ENCODE results near the gene NRXN3.
"Not testable (repeated sequence)": the region's sequence is repeated elsewhere in the genome, so short reads cannot be mapped to it uniquely, and the experiment has no call there.

Gene NRXN3

DNA sequence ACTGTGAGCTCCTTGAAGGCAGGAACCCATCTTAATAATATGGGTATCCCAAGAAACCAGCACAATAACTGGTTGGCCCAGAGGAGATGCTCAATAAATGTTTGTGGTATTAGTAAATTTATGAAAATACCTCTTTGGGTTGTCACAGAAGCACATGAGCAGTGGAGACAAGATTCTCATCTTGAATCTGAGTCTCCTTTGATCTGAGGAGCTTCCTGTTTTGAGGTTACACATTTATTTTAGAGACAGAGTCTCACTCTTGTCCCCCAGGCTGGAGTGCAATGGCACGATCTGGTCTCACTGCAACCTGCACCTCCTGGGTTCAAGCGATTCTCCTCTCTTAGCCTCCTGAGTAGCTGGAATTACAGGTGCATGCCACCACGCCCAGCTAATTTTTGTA lies 247.4 kb downstream of the NRXN3 start:
- DNase-seq = no peak

DNA sequence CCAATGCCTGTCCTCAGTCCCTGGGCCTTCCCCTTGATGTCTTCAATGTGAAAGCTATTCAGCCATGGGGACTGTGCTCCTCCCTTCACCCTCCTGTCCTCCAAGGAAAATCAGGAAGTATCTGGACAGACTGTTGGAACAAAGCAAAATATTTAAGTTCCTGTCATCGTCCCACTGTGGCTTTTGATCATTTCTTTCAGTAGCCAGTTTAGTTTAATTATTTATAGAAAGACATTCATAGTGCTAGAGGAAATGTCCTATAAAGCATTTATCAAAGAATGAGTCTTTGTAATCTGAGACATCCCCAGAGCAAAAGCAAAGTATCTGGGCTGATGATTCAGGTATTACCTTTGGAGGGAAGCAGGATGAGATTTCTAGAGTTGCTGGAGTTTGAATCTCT lies 254.1 kb downstream of the NRXN3 start:
- no peak for DNase-seq

DNA sequence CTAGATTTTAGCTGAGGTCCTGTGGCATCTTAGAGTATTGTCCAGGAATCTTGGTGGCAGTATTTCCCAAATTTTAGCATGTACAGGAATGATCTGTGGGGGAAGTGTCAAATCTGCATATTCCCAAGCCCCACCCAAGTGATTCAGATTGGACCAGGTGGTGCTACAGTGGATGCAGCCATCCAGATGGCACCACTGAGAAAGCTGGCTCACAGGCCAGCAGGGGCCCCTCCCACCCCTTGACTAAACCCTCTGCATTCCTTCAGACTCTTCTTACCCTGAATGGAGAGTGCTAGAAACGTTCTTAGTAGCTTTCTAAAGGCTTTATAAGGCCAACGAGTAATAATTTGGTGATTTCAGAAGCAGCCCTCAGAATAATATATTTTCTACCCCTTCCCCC lies 255.2 kb downstream of the NRXN3 start:
- DNase-seq = no peak

DNA sequence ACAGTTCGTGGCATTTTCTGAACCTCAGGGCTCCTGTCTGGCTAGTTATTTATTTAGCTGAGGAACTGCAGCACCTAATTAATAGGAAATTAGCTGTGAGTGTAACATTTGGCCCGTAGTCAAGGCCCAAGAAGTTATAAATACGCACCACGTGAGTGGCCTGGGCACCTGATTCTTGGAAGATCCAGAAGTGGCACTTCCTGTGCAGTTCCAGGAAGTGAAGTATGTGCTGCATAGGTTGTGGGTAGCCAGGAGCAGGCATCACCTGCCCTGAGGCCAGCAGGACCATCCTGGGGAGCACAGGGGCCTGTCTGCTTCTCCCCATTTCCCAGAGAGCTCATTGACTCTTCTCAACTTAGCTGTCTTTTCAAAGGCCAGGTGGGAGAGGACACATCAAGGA lies 255.6 kb downstream of the NRXN3 start:
- no peak for DNase-seq

GRCh38 chr14:78432046-78432445 lies 261.9 kb downstream of the NRXN3 start:
- no peak for DNase-seq

DNA sequence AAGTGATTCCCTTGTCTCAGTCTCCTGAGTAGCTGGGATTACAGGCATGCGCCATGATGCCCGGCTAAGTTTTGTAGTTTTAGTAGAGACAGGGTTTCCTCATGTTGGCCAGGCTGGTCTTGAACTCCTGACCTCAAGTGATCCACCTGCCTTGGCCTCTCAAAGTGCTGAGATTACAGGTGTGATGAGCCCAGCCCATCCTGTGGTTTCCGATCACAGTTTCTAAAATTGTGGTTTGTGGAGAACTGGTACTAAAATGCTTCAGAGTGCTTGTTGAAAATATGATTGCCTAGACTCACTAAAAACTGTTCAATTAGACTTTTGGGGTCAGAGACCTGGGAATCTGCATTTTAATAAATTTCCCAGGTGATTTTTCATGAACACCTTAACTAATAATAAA lies 267.3 kb downstream of the NRXN3 start:
- not testable (repeated sequence) for DNase-seq

- DNase-seq = no peak
These were observed 270.3 kb downstream of the NRXN3 start for GRCh38 chr14:78440356-78440894.

DNA sequence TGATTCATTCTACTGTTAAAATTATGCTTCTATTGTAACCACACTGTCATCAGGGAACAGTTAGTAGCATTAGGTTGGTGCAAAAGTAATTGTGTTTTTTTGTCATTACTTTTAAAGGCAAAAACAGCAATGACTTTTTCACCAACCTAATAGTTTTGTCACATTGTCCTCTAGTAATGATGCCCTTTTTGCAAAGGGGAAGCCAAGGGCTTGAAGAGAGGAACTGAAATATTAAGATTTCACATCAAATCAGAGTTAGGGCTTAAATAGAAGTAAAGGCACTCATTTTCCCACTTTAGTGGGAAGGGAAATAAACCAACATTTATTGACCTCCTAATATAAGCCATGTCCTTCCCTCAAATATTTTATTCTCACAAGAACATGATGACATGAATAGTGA lies 273.7 kb downstream of the NRXN3 start:
- no peak for DNase-seq

GRCh38 chr14:78445275-78445674 lies 275.1 kb downstream of the NRXN3 start:
- no peak for DNase-seq

DNA sequence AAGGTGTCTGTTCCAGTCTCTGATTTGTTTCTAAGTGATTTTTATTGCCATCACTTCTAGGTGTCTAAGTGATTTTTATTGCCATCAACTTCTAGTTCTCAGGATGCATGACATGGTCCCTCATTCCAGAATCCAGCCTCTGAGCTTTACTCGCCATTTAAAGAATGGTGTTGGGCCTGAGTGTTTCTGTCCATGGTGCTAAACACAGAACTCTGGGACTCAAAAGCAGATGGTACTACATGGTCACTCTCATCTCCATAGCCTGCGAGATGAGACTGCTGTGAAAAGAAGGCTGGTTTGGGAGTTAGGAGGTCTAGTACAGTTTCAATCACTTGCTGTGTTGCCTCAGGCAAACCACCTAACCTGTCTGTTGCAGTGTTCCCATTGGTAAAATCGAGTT lies 276.6 kb downstream of the NRXN3 start:
- DNase-seq = no peak

DNA sequence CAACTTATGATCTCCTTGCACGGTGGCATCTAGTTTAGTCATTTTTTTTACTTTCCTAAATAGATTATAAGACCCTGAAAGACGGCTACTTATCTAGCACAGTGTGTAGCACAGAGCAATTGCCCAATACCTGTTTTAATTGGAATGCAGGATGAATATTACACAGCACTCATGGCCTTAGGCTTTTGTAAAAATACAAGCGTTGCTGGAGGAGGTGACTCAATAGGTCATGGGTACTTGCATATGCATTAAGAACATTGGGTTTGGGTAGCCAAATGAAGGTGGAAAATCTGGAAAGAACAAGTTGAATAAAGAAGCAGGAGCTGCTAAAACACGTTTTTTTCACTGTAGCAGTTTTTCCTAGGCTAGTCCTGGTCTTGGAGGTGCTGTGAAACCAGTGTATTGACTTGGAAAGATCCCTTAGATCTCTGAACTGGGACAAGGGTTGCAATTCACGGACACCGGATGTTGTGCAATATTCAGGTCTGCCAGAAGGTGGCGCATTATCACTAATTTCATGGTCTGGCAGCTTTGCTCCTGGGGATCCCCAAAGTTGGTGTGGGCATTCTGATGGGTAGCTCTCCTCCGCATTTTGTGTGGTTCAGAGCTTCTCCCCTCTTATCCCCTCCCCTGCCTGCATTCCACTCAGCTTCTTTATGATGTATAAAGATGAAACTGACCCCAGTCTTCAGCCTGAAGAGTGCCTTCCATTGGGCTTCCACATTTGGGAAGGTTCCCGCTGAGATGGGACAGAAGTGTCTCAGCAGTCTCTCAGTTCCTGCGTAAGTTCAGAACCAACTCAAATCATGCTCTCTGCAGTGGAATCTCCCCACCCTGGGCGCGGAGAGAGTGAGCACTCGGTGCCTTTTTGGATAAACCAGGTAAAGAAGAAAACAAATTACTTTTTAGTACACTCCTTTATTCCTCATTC lies 278.3 kb downstream of the NRXN3 start:
- DNase-seq = no peak

DNA sequence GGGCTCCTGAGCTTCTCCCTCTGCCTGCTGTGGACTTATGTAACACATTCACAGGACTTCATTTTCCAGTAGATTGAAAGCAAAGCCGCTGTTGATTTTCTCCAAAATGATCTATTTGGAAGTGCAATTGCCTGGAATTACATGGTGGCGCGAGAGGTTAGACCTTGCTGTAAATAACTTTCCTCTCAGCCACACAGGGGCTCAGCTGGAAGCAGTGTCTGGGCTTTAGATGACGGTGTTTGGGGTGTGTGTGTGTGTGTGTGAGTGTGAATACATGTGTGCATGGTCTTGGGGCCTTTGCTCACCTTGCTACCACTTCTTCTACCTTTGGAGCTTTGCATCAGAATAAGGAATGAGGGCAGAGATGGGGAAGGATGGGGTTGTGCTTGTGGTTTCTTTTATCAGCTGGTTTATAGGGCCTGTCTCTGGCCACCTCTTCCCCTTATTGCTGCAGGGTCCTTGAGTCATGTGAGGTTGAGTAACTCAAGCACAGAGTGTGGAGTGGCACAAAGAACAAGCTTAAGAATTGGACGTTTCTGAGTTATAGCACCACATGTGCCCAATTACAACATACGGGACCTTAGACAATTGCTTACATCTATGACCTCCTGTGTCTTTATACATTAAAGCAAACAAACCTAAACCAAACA lies 280.6 kb downstream of the NRXN3 start:
- DNase-seq = no peak

- no peak for DNase-seq
These were observed 281.1 kb downstream of the NRXN3 start for GRCh38 chr14:78451319-78451695.

GRCh38 chr14:78455896-78456435 lies 285.8 kb downstream of the NRXN3 start:
- no peak for DNase-seq

GRCh38 chr14:78469947-78470346 lies 299.8 kb downstream of the NRXN3 start:
- no peak for DNase-seq

DNA sequence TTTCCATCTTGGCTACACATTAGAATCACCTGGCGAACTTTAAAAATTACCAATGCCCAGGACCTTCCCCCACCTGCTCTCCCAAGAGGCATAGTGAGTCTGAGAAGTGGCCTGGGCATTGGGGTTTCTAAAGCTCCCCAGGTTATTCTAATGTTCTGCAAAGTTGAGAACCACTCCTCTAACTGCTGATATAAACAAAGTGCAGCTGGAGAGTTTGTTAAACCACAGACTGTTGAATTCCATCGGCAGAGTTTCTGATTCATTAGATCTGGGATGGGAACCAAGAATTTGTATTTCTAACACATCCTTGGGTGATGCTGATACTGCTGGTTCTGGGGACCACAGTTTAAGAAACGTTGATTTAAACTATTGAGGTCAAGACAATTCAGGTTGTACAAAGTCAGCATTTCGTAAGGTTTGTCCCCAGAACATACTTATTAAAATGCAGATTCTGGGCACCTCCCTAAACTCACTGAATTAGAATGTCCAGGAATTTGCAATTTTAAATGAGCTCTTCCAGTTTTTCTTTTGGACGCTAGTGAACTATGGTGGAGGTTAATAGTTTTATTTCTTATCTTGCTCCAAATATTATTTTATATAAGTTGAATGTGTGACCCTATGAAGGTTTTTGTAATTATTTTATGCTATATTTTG lies 309.1 kb downstream of the NRXN3 start:
- DNase-seq = no peak

GRCh38 chr14:78484028-78484427 lies 313.9 kb downstream of the NRXN3 start:
- DNase-seq = no peak

- DNase-seq = no peak
These were observed 315.9 kb downstream of the NRXN3 start for GRCh38 chr14:78486081-78486480.

DNA sequence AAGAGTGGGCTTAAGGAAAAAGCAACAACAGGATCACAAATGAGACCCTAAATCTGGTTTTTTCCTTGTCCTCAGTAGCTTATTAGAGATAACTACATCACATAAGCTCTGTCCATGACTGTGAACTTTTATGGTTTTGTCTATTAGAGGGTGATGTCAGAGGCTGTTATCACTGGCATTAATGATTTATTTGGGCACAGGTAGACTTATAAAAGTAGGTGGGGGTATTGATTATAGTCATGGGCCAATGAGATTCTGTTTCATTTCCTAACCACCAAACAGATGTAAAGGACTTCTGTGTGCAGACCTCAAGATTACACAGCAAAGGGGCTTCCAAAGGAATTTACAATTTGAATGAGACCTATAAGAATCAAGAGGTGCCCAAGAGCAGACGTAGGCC lies 316.4 kb downstream of the NRXN3 start:
- DNase-seq = no peak

- not testable (repeated sequence) for DNase-seq
These were observed 317.4 kb downstream of the NRXN3 start for GRCh38 chr14:78487573-78487972.

GRCh38 chr14:78488938-78489337 lies 318.8 kb downstream of the NRXN3 start:
- DNase-seq = no peak

GRCh38 chr14:78491048-78491447 lies 320.9 kb downstream of the NRXN3 start:
- DNase-seq = no peak

- no peak for DNase-seq
These were observed 328.0 kb downstream of the NRXN3 start for GRCh38 chr14:78498062-78498595.

Data from T1000 (cell line).